Endothelial cell of umbilical vein (primary cell): ENCODE data around the gene LLCFC1. TPM values are rescaled to one million over a fixed set of nuclear protein-coding genes. Genes with fewer than 3 reads are reported as not detected.

Source experiments
- BruUV-seq: library from RNA; stranded (reverse); fragments of 400-500 nt; replicated peaks from 2 replicates; lab custom pipeline; 2021; lab: Mats Ljungman, UMichigan
- CTCF ChIA-PET: fragments of 300-600, 350-600 bp; sonication (Branson Sonifier 250); formaldehyde crosslinking; loops from one replicate; lab custom pipeline; 2021; ENCODE audit warnings: antibody characterized with exemption, inconsistent platforms; lab: Charles Lee
- POLR2A ChIA-PET: fragments of 300-600, 350-600 bp; sonication (Branson Sonifier 250); formaldehyde crosslinking; loops from one replicate; lab custom pipeline; 2021; ENCODE audit warnings: antibody characterized with exemption, inconsistent platforms; lab: Charles Lee
- DNase-seq: peaks from one replicate; pipeline ENCODE4 v3.0.0-alpha.2; 2011; ENCODE audit warnings: low read depth, low spot score
- FAIRE-seq: peaks from 2 replicates; lab custom pipeline; 2011; peaks lifted over from hg19 to GRCh38; lab: Jason Lieb, UNC
- H2AFZ ChIP-seq: 2 replicates; pipeline ENCODE4 v1.6.0; 2012; ENCODE audit warnings: low read depth, low read length, control low read depth, inconsistent platforms
- H3K27ac ChIP-seq: 2 replicates; pipeline ENCODE4 v1.5.1; 2011; ENCODE audit warnings: low read depth, mild to moderate bottlenecking, control low read depth, low read length, moderate library complexity; ENCODE audit not compliant: insufficient read depth
- H3K27me3 ChIP-seq, 2 experiments: 2 replicates each; pipeline versions ENCODE4 v1.6.0 to v1.6.1; 2011; ENCODE audit warnings: low read length in 2 of 2, mixed read lengths in 1 of 2; ENCODE audit not compliant: control insufficient read depth in 2 of 2, insufficient read depth in 2 of 2
- H3K36me3 ChIP-seq, 2 experiments: 2 replicates in 1 of 2; 3 replicates in 1 of 2; pipeline ENCODE4 v1.5.1; 2011; ENCODE audit warnings: low read length in 2 of 2, mild to moderate bottlenecking in 1 of 2, moderate library complexity in 1 of 2; ENCODE audit not compliant: control insufficient read depth in 2 of 2, insufficient read depth in 2 of 2; ENCODE audit errors: extremely low read depth in 1 of 2
- H3K4me1 ChIP-seq: 3 replicates; pipeline ENCODE4 v1.5.1; 2011; ENCODE audit warnings: mild to moderate bottlenecking, low read length; ENCODE audit not compliant: control insufficient read depth, insufficient read depth; ENCODE audit errors: extremely low read depth
- H3K4me2 ChIP-seq: 2 replicates; pipeline ENCODE4 v1.6.1; 2011; ENCODE audit warnings: low read length, control low read depth, mixed read lengths; ENCODE audit not compliant: insufficient read depth
- H3K4me3 ChIP-seq, 3 experiments: fragments of 200-600 bp in 1 of 3; sonication (generic), shearing (Covaris generic) in 1 of 3; replicated peaks in 1 of 3; 2 replicates each; pipeline ENCODE4 v1.5.1; 2011 to 2016; ENCODE audit warnings: control low read depth in 3 of 3, low read length in 3 of 3, mild to moderate bottlenecking in 2 of 3, inconsistent platforms in 1 of 3, low read depth in 1 of 3, moderate library complexity in 1 of 3; ENCODE audit not compliant: insufficient read depth in 1 of 3
- H3K79me2 ChIP-seq: 2 replicates; pipeline ENCODE4 v1.6.0; 2012; ENCODE audit warnings: low read length, inconsistent platforms; ENCODE audit not compliant: control insufficient read depth, insufficient read depth
- H3K9ac ChIP-seq: replicated peaks from 2 replicates; pipeline ENCODE3; 2011; ENCODE audit warnings: low read length, control low read depth; ENCODE audit not compliant: insufficient read depth; ENCODE audit errors: extremely low read depth
- H3K9me1 ChIP-seq: replicated peaks from 3 replicates; pipeline ENCODE4 v1.6.0; 2011; ENCODE audit warnings: mild to moderate bottlenecking, low read length; ENCODE audit not compliant: control insufficient read depth, insufficient read depth; ENCODE audit errors: extremely low read depth
- H3K9me3 ChIP-seq: replicated peaks from 2 replicates; pipeline ENCODE4 v1.5.1; 2012; ENCODE audit warnings: low read length, inconsistent platforms; ENCODE audit not compliant: control insufficient read depth, insufficient read depth
- H4K20me1 ChIP-seq: replicated peaks from 2 replicates; pipeline ENCODE3; 2011; ENCODE audit warnings: mild to moderate bottlenecking, low read length; ENCODE audit not compliant: control insufficient read depth, insufficient read depth; ENCODE audit errors: extremely low read depth
- CTCF ChIP-seq, 2 donors: IDR thresholded peaks; 1 replicate in 1 of 2; 2 replicates in 1 of 2; pipeline ENCODE4 v1.5.1; 2011; ENCODE audit warnings: low read length in 2 of 2, mild to moderate bottlenecking in 2 of 2, moderate library complexity in 2 of 2, control low read depth in 1 of 2, inconsistent platforms in 1 of 2, low read depth in 1 of 2; ENCODE audit not compliant: insufficient read depth in 1 of 2; ENCODE audit errors: extremely low read depth in 1 of 2
- EZH2 ChIP-seq: IDR thresholded peaks from 2 replicates; pipeline ENCODE4 v1.6.1; 2012; ENCODE audit warnings: borderline replicate concordance, low read depth, mild to moderate bottlenecking, moderate library complexity, low read length, inconsistent platforms; ENCODE audit not compliant: severe bottlenecking
- FOS ChIP-seq: IDR thresholded peaks from 2 replicates; pipeline ENCODE4 v1.6.1; 2011; ENCODE audit warnings: mild to moderate bottlenecking, low read length, moderate library complexity, borderline replicate concordance; ENCODE audit not compliant: insufficient read depth
- GATA2 ChIP-seq: IDR thresholded peaks from 2 replicates; pipeline ENCODE4 v1.7.0; 2011; ENCODE audit warnings: low read depth, mild to moderate bottlenecking, moderate library complexity, mixed read lengths, low read length; ENCODE audit not compliant: insufficient read length, insufficient read depth
- JUN ChIP-seq: IDR thresholded peaks from 2 replicates; pipeline ENCODE4 v1.6.1; 2011; ENCODE audit warnings: borderline replicate concordance, low read depth; ENCODE audit not compliant: insufficient read length, insufficient read depth
- MAX ChIP-seq: IDR thresholded peaks from 2 replicates; pipeline ENCODE4 v1.6.1; 2011; ENCODE audit not compliant: insufficient read depth, insufficient read length
- MYC ChIP-seq: IDR thresholded peaks from one replicate; pipeline ENCODE4 v1.6.1; 2011; ENCODE audit warnings: mild to moderate bottlenecking, low read depth, low read length
- POLR2A ChIP-seq: IDR thresholded peaks from 2 replicates; pipeline ENCODE4 v1.6.1; 2012; ENCODE audit warnings: low read depth, mild to moderate bottlenecking, control low read depth, low read length
- POLR2AphosphoS5 ChIP-seq: IDR thresholded peaks from 2 replicates; pipeline ENCODE4 v1.6.1; 2012; ENCODE audit warnings: low read depth, mild to moderate bottlenecking, control low read depth, low read length, moderate library complexity; ENCODE audit not compliant: insufficient read depth
- dilution Hi-C: fragments of 300-500 bp; cut with MboI; formaldehyde crosslinking; loops from one replicate; pipeline ENCODE4 v1.15.0; 2019; ENCODE audit warnings: low sequenced_read_pairs; ENCODE audit not compliant: extremely low pct_ligation_motif_present
- intact Hi-C: fragments of 100-400 bp; cut with micrococcal nuclease; formaldehyde crosslinking; loops from one replicate; pipeline ENCODE4 v1.10.0; 2022
- polyA plus RNA-seq, 4 experiments: library from polyadenylated mRNA; depleted of rRNA in 3 of 4; stranded (reverse) in 3 of 4; unstranded in 1 of 4; fragments of >200 nt; gene quantifications; 2 replicates each; pipeline versions ENCODE4 v1.2.1 to v1.2.3, GENCODE V29; 2011 to 2012; ENCODE audit warnings: missing spikeins in 1 of 4
- total RNA-seq: library from RNA; stranded (reverse); gene quantifications from 2 replicates; pipeline ENCODE4 v1.2.3, GENCODE V29; 2021

LLCFC1 gene
- total and polyA plus RNA-seq, 2 donors (not counting 3 experiments of a cell fraction or from before 2014, with no cell fraction given): not detected

DNA sequence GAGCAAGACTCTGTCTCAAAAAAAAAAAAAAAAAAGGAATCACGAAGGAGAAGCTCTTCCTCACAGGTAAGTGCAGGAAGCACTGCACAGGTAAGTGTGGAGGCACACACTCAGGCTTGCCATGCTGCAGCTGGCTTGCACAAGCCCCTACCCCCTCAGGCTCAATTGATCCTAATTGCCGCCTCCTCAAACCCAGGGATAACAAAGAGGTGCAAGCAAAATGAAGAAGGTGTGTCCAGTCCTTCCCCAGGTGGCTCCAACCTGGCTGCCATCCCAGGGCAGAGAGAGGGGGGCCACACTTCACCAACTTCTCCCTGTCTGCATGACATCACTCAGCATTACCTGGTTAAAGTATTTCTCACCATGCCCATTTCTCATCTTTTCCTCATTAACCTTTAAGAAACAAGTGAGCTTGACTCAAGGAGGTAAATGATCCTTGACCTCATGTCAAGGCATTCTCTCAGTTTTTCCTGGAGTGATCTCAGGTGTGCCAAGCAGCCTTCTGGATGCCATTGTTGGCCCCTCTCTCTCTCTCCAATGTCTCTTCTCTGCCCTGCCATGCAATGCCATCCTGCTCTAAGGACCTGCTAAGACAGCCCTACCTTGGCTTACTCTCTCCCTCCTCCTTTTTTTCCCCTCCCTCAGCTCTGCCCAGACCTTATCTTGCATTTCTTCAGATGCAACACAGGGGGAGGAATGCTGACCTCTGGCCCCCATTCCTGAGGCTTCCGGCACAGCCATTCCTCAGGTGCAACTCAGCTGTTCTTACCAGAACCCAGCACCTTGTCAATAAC is 40.7 kb upstream of the LLCFC1 start:
- no peaks in the 10 kb centered on the region for H3K9me1 ChIP-seq
- H3K27ac ChIP-seq: no peak overlapping the region
- BruUV-seq: no TSS peak
- H3K4me3 ChIP-seq: no peak overlapping the region
- H2AFZ ChIP-seq: no peak overlapping the region
- DNase-seq (no peak), FAIRE-seq (no peak)
- H3K9ac ChIP-seq: no peak overlapping the region
- no peaks in the 10 kb centered on the region for H3K9me3 ChIP-seq
- TF ChIP-seq GATA2 (no peak), MAX (no peak), POLR2AphosphoS5 (no peak), FOS (no peak), EZH2 (no peak), POLR2A (no peak), CTCF (IDR thresholded peaks at IDR 0.05; ENCODE audit: extremely low read depth in 1 of 2, insufficient read depth in 1 of 2, low read depth in 1 of 2, low read length in 2 of 2) (no peak), MYC (no peak), JUN (no peak)
- no peaks in the 10 kb centered on the region for H3K36me3 ChIP-seq
- POLR2A ChIA-PET: no interaction called here
- H4K20me1 ChIP-seq: no peaks in the 10 kb centered on the region
- peaks cover 0 to 2% of the 10 kb centered on the region in 2 experiments for H3K27me3 ChIP-seq
- intact Hi-C loops: no loop called here
- dilution Hi-C loops: no loop called here
- no peaks in the 10 kb centered on the region for H3K4me1 ChIP-seq
- H3K79me2 ChIP-seq: no peaks in the 10 kb centered on the region
- H3K4me2 ChIP-seq: no peak overlapping the region
- CTCF ChIA-PET: interaction anchor here (1.0 kb wide), 1 partner anchor 295 kb away, joined by 3 read pairs; no protein-coding TSS in a partner anchor
